ENCODE results near the gene PRDX1.

The PRDX1 gene

DNA sequence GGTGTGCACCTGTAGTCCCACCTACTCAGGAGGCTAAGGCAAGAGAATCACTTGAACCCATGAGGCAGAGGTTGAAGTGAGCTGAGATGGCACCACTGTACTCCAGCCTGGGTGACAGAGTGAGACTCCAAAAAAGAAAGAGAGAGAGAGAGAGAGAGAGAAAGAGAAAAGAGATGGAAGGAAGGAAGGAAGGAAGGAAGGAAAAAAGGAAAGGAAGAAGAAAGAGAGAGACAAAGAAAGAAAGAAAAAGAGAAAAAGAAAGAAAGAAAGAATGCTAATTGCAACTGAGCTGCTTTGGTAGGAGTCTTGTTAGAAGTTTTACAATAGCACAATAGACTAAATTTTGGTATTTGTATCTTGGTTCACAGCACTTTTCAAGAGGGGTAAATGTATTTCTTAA is 56.4 kb downstream of the PRDX1 start (continued):
- TF ChIP-seq, protein P1, sequence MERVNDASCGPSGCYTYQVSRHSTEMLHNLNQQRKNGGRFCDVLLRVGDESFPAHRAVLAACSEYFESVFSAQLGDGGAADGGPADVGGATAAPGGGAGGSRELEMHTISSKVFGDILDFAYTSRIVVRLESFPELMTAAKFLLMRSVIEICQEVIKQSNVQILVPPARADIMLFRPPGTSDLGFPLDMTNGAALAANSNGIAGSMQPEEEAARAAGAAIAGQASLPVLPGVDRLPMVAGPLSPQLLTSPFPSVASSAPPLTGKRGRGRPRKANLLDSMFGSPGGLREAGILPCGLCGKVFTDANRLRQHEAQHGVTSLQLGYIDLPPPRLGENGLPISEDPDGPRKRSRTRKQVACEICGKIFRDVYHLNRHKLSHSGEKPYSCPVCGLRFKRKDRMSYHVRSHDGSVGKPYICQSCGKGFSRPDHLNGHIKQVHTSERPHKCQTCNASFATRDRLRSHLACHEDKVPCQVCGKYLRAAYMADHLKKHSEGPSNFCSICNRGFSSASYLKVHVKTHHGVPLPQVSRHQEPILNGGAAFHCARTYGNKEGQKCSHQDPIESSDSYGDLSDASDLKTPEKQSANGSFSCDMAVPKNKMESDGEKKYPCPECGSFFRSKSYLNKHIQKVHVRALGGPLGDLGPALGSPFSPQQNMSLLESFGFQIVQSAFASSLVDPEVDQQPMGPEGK (CRISPR knock-in tag; IDR thresholded peaks at IDR 0.05; ENCODE audit: borderline replicate concordance), result no peak
- no peak for TF ChIP-seq ZNF8 (CRISPR knock-in tag; IDR thresholded peaks at IDR 0.05)
